Activated T-cell treated with anti-CD3 and anti-CD28 coated beads, Interleukin-2, amount 50 U/mL, for 72 hours (primary cell): Measurements from ENCODE around the gene DAB2IP. TPM values are rescaled to one million over a fixed set of nuclear protein-coding genes. Genes with fewer than 3 reads are reported as not detected.

ENCODE experiments used
- ATAC-seq, 2 donors: fragments of 150-1000 bp; cut with Tn5 transposase; replicated peaks in 1 of 2; 2 replicates each; pipeline ENCODE4 v1.10.0; 2021; ENCODE audit warnings: moderate library complexity in 2 of 2, mild to moderate bottlenecking in 1 of 2
- DNase-seq, 2 donors: peaks; one replicate each; pipeline ENCODE4 v3.0.0; 2021 to 2022; ENCODE audit warnings: mixed read lengths in 1 of 2
- H3K27ac Mint-ChIP-seq: one replicate; pipeline ENCODE4 v1.8.0; 2022; ENCODE audit warnings: mild to moderate bottlenecking, moderate library complexity, mixed read lengths
- H3K27me3 Mint-ChIP-seq: one replicate; pipeline ENCODE4 v1.8.0; 2022; ENCODE audit warnings: low read depth, mixed read lengths
- H3K36me3 Mint-ChIP-seq, 2 donors: one replicate each; pipeline ENCODE4 v1.8.0; 2022; ENCODE audit warnings: mixed read lengths in 2 of 2, mild to moderate bottlenecking in 1 of 2; ENCODE audit not compliant: insufficient read depth in 2 of 2
- H3K4me1 Mint-ChIP-seq: one replicate; pipeline ENCODE4 v1.8.0; 2022; ENCODE audit warnings: low read depth, mixed read lengths
- H3K4me3 Mint-ChIP-seq, 2 donors: one replicate each; pipeline ENCODE4 v1.8.0; 2022; ENCODE audit warnings: mild to moderate bottlenecking in 2 of 2, mixed read lengths in 2 of 2, moderate library complexity in 2 of 2
- H3K9me3 Mint-ChIP-seq, 2 donors: one replicate each; pipeline ENCODE4 v1.8.0; 2022; ENCODE audit warnings: mixed read lengths in 2 of 2
- total RNA-seq, 2 donors: library from RNA; stranded (reverse); gene quantifications; one replicate each; pipeline ENCODE4 v1.2.3, GENCODE V29; 2022

Gene DAB2IP
- total RNA-seq, 2 donors from 2014 or later = 0.35 to 0.74 TPM

DNA sequence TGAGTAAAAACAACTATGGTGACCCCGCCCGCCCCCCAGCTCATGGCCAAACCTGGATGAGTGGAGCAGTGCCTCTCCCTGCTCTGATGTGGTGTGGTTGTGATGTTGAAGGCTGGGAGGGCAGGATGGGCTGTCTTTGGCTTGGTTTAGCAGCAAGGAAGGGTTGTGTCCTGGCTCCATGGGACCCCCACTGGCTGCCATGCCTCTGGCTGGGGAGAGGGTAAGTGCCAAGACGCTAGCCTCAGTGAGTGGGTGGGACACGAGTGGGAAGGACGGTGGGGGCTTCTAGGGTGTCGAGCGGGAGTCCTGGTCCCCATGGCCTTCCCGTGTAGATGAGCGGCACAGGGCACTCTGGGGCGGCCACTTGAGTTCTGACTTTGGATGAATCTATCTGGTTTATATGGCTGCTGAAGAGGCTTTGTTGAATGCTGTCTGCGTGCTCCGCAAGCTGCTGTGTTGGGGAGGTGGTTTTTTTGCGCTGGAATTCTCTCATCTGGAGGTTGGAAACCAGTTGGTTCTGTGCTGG lies 50.4 kb downstream of the DAB2IP start:
- ATAC-seq = no peak

DNA sequence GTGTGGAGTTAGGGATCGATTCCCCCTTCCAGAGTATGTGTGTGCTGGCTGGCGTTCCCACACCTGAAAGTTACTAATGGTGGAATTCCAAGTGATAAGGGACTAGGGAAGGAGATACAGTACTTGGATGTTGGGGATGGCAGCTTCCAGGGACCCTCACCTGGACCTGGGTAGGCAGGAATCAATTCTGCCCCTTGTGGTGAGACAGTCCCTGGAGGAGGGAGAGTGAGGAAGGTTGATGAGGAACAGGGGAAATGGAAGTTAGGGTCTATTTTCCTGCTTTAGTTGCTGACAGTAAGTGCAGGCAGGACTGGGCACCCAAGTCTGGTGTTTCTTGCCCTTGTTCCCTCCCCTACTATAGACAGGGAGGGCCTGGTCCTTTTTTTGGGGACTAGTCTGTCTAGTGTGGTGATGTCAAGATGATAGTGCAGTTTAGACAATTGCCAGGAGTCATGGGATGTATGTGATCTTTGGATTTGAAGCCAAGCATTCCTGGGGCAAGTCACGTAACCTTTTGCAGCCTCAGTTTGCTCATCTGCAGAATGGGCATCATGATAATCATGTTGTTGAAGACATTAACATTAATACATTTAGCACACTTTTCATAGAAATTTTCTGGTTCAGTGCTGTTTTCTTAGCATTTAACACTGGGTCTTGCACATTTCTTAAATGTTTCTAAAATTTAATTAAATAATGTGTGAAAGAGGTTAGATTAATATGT lies 51.7 kb downstream of the DAB2IP start:
- Mint-ChIP-seq H3K4me1 (peaks cover 5% of the 10 kb centered on the region), H3K4me3 (no peak overlapping the region), H3K36me3 (no peaks in the 10 kb centered on the region), H3K27ac (no peak overlapping the region), H3K27me3 (peaks cover 45% of the 10 kb centered on the region), H3K9me3 (no peaks in the 10 kb centered on the region)
- ATAC-seq = no peak
- DNase-seq = no peak

More for the DNA sequence above, 50.4 kb downstream of the DAB2IP start:
- no peaks in the 10 kb centered on the region for H3K36me3 Mint-ChIP-seq
- DNase-seq = no peak
- no peaks in the 10 kb centered on the region for H3K9me3 Mint-ChIP-seq
- H3K4me1 Mint-ChIP-seq = peaks cover 7% of the 10 kb centered on the region
- H3K4me3 Mint-ChIP-seq = no peak overlapping the region
- peaks cover 58% of the 10 kb centered on the region for H3K27me3 Mint-ChIP-seq
- H3K27ac Mint-ChIP-seq = no peak overlapping the region

GRCh38 chr9:121704281-121704680 lies 52.8 kb downstream of the DAB2IP start:
- no peak for DNase-seq
- Mint-ChIP-seq H3K36me3 (no peaks in the 10 kb centered on the region), H3K27ac (no peak overlapping the region)

GRCh38 chr9:121706149-121706750 lies 54.8 kb downstream of the DAB2IP start:
- Mint-ChIP-seq H3K27ac (no peak overlapping the region), H3K27me3 (peaks cover 31% of the 10 kb centered on the region), H3K9me3 (no peaks in the 10 kb centered on the region), H3K4me3 (no peak overlapping the region), H3K4me1 (peaks cover 9% of the 10 kb centered on the region), H3K36me3 (no peaks in the 10 kb centered on the region)
- DNase-seq (no peak), ATAC-seq (no peak)

More at GRCh38 chr9:121704281-121704680, 52.8 kb downstream of the DAB2IP start:
- Mint-ChIP-seq H3K27me3 (peaks cover 41% of the 10 kb centered on the region), H3K4me3 (no peak overlapping the region), H3K4me1 (peaks cover 9% of the 10 kb centered on the region), H3K9me3 (no peaks in the 10 kb centered on the region)
- no peak for ATAC-seq

DNA sequence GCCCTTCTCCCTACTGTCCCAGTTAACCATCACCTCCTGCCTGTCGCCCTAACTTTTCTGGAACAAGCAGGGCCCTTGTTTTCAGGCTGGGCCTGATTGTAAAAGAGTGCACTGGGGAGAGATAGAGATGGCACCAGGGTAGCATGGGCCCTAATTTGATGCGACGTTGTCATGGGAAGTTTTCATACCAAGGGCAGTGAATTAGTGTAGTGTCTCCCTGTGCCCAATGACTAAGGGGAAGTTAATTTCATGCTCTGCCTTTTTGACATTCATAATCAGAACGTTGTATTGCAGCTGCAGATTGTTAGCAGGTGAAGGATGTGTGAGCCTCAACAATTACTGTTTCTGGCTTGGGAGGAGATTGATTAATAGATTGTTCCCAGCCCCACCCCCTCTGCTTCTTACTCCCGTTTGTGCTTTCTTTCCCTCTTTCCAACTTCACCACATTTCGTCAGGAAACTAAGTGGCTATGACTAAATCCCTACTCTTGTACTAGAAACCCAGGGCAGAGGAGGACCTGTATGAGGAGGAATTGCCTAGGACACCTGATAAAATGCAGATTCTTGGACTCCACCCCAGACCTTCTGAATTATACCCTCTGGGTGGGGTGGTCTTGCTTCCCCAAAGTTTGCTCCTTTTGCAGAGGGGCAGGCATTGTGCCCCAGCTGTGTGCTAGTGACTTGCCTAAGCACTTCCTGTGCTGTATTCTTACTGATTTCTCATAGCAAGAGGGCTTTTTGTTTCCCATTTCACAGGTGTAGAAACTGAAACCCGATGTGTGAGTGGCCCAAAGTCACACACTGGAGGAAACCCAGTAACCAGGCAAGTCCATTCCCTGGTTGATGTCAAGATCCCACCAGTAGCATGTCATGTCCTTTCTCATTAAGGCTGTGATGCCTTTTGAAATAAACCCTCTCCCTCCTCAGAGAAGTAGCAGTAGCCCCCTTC lies 56.3 kb downstream of the DAB2IP start:
- H3K27me3 Mint-ChIP-seq = peaks cover 16% of the 10 kb centered on the region
- ATAC-seq (peak; percentile 63 to 79), DNase-seq (peak in 1 of 2 donors; percentile 9)
- H3K36me3 Mint-ChIP-seq = no peaks in the 10 kb centered on the region
- no peaks in the 10 kb centered on the region for H3K9me3 Mint-ChIP-seq
- peaks cover 9% of the 10 kb centered on the region for H3K4me1 Mint-ChIP-seq
- H3K27ac Mint-ChIP-seq = no peak overlapping the region
- H3K4me3 Mint-ChIP-seq = no peak overlapping the region

DNA sequence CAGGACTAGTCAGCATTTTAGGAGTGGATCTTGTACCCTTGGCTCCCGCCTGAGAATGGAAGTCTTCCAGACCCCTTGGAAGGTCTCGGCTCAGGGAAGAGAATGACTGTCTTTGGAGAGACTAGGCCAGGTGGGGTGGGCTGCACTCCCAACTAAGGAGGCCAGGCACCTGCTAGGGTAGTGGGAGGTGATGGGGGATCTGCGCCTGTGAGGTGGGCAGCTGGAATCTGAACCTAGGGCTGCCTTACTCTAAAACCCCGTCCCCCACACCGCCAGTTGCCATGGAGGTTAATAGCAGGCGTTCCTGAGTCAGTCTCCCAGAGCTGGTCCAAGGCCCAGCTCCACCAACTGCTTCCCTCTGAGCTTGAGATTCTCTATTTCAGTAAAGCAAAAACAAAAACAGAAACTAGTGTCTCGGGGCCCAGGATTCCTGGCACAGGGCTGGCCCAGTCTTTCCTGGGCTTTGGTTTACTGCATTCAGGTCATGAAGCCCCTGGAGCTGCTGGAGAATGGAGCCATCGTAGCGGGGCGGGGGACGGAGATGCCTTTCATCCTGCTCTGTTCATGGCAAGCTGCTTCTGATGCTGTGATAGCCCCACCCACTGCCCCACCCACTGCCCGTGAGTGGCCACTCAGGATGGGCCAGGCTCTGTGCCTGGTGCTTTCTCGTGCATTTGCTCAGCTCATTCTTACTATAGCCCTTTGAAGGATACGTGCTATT lies 57.5 kb downstream of the DAB2IP start:
- Mint-ChIP-seq H3K36me3 (no peaks in the 10 kb centered on the region), H3K4me1 (peaks cover 9% of the 10 kb centered on the region), H3K9me3 (no peaks in the 10 kb centered on the region), H3K27ac (no peak overlapping the region), H3K4me3 (no peak overlapping the region), H3K27me3 (peaks cover 10% of the 10 kb centered on the region)
- DNase-seq (no peak), ATAC-seq (no peak)

- Mint-ChIP-seq H3K36me3 (no peaks in the 10 kb centered on the region), H3K9me3 (no peaks in the 10 kb centered on the region), H3K4me3 (no peak overlapping the region), H3K27me3 (peaks cover 2% of the 10 kb centered on the region), H3K4me1 (peaks cover 9% of the 10 kb centered on the region), H3K27ac (no peak overlapping the region)
- DNase-seq (no peak), ATAC-seq (no peak)
Observed at GRCh38 chr9:121709798-121710197, 58.4 kb downstream of the DAB2IP start.

DNA sequence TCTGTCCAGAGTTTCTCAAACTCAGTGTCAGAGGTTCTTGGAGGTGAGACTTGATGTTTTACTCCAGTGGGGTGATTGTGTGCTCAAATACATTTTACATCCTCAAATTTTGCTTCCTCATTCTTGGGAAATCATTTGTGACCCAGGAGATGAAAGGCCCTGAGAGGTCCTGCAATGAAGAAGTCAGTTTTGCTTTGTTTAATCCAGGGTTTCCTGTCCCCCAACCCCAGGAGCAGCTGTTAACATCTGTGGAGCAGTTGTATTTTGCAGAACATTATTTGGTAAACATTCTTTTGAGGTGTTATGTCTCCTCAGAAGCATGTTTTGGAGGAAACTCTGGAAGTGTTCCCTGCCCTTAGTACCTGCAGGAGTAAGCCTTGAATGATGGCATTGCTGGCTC lies 59.8 kb downstream of the DAB2IP start:
- Mint-ChIP-seq H3K36me3 (no peaks in the 10 kb centered on the region), H3K9me3 (no peaks in the 10 kb centered on the region), H3K4me3 (no peak overlapping the region), H3K4me1 (peaks cover 9% of the 10 kb centered on the region), H3K27me3 (no peaks in the 10 kb centered on the region), H3K27ac (no peak overlapping the region)
- ATAC-seq (no peak), DNase-seq (no peak)

DNA sequence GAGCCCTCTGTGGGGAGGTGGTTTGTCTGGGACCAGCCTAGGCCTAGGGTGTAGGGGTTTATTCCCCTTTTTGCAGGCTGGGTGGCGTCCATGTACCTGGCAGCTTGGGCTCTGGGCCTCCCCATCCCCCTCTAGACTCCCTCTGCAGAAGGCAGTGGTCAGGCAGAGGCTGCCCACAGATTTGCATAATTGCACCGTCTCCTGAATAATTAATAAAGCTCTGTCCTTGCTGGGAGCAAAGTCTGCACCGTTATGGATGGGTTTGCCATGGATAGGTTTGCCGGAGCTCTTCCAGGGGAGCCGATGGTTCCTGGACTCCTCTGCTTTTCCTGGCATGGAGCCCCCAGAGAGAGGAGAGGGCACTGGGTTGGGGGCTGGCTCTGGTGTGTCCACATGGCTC lies 60.4 kb downstream of the DAB2IP start:
- DNase-seq (no peak), ATAC-seq (no peak)
- no peak overlapping the region for H3K4me3 Mint-ChIP-seq
- no peaks in the 10 kb centered on the region for H3K36me3 Mint-ChIP-seq
- no peak overlapping the region for H3K27ac Mint-ChIP-seq
- H3K27me3 Mint-ChIP-seq = no peaks in the 10 kb centered on the region
- H3K4me1 Mint-ChIP-seq = peaks cover 9% of the 10 kb centered on the region
- H3K9me3 Mint-ChIP-seq = no peaks in the 10 kb centered on the region

DNA sequence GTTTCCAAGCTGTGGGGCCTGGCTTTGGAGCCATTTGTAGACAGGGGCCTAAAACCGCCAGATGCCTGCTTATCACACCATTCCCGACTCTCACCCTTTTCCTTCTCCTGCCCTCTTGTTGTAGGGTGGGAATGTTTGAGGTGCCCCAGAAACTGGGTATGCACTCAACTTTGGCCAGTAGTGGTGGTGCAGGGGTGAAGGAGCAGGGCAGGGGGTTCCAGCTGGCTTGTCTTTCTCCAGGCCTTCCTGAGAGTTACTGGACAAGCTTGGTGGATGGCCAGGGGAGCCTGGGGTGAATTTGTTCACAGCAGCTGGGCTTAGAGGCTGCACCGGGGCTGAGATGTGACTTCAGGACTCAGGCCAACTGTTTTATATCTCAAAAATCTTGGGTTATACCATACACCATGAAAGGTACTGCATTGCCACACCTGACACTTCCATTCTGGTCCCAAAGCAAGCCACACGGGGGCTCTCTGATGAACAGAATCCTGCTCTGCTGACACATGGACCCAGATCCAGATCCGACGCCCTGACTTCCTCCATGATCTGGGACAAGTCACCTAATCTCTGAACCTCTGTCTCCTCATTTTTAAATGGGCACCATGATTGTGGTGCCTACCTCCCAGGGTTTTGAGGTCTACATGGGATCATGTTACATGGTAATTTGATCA lies 62.1 kb downstream of the DAB2IP start:
- H3K4me3 Mint-ChIP-seq = no peak overlapping the region
- no peak overlapping the region for H3K27ac Mint-ChIP-seq
- no peak for DNase-seq
- no peaks in the 10 kb centered on the region for H3K9me3 Mint-ChIP-seq
- H3K27me3 Mint-ChIP-seq = no peaks in the 10 kb centered on the region
- no peaks in the 10 kb centered on the region for H3K4me1 Mint-ChIP-seq
- no peaks in the 10 kb centered on the region for H3K36me3 Mint-ChIP-seq
- ATAC-seq = no peak

- Mint-ChIP-seq H3K9me3 (no peaks in the 10 kb centered on the region), H3K27ac (no peak overlapping the region), H3K27me3 (no peaks in the 10 kb centered on the region), H3K4me1 (no peaks in the 10 kb centered on the region), H3K4me3 (no peak overlapping the region), H3K36me3 (no peaks in the 10 kb centered on the region)
- DNase-seq = no peak
- no peak for ATAC-seq
Observed at GRCh38 chr9:121714075-121714705, 62.8 kb downstream of the DAB2IP start.

DNA sequence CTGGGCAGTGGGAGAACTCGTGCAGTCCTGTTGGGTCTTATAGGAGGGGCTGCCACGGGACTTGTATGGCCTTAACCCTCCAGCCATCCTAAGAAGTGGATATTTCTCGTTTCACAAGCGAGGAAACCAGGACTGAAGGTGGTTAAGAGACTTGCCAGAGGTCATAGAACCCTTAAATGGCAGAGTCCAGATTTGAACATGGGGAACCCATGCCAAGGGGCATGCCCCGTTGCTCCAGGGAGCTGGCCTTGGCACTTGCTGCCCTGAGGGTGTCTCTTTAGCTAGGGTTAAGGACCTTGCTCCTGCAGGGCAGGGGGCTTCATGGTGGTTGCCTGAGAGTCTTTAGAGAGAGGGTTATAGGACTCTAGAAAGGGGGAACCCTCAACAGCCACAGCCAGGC lies 63.4 kb downstream of the DAB2IP start:
- Mint-ChIP-seq H3K27ac (no peak overlapping the region), H3K36me3 (no peaks in the 10 kb centered on the region), H3K4me1 (no peaks in the 10 kb centered on the region), H3K4me3 (no peak overlapping the region), H3K9me3 (no peaks in the 10 kb centered on the region), H3K27me3 (no peaks in the 10 kb centered on the region)
- ATAC-seq (no peak), DNase-seq (no peak)
